ENCODE data around the gene USP32. TPM values are rescaled to one million over a fixed set of nuclear protein-coding genes. Genes with fewer than 3 reads are reported as not detected.

The USP32 gene
- total and polyA plus RNA-seq, 2 donors (not counting 1 experiment from before 2014, with no cell fraction given): 7.7 to 48.8 TPM

DNA sequence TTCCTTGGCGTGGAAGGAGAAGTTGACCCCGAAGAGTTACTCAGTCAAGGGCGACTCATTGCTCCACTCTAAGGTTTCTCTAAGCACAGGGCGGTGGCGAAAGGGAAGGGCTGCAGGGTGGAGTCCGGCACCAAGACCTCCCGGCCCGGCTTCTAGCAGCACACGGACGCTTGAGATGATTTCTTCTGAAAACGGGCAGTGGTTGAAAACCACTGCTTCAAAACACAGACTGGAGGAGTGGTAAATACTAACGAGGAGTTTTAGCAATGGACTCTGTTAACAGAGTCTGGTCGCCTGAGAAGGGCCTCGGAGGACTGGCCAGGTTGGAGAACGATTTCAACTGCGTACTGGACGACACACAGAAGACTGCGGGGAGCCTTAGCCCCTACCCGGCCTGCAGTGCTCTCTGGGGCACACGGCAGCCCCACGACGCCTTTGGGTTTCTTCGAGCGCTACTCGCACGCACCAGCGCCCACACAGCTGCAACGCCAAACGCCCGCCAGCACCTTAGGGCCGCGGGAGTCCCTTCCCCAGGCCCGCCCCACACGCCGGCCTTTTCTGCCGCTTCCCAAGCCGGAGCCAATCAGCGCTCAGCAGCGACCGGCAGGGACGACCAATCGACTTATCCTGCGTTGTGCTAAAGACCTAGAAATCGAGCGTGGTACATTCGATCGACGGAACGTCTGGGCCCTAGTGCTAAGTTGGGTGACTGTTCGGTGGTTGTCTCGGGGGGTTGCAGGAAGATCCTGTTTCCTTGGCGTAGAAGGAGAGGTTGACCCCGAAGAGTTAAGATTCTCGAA lies 256.6 kb downstream of the USP32 start:
- ATAC-seq (ENCODE audit: low read depth): peak; percentile 90
- H3K4me3 ChIP-seq (ENCODE audit: control extremely low read depth in 1 of 5, extremely low read depth in 1 of 5, insufficient read depth in 1 of 5, low read depth in 2 of 5, low read length in 4 of 5): peak overlapping the region; percentile 59 to 85 (median 72)
- POLR2A ChIA-PET: no interaction called here

More for the DNA sequence above, 256.6 kb downstream of the USP32 start:
- Histone ChIP-seq H3K4me2 (replicated peaks; ENCODE audit: low read depth, low read length, poor library complexity, severe bottlenecking) (peak overlapping the region; percentile 91), H3K9me3 (ENCODE audit: control extremely low read depth in 1 of 3, control insufficient read depth in 2 of 3, insufficient read depth in 1 of 3, low read length in 2 of 3) (peaks cover 0 to 26% (median 0%) of the 10 kb centered on the region in 3 donors), H3K9ac (ENCODE audit: low read length) (peak overlapping the region; percentile 69), H3K36me3 (replicated peaks in 1 of 2; ENCODE audit: control extremely low read depth in 1 of 2, control insufficient read depth in 1 of 2, extremely low read depth in 1 of 2, insufficient read depth in 2 of 2, low read length in 1 of 2) (peaks cover 0 to 4% of the 10 kb centered on the region in 2 experiments), H3K79me2 (ENCODE audit: control insufficient read depth, insufficient read depth, low read length) (no peaks in the 10 kb centered on the region), H3K27me3 (replicated peaks in 1 of 4; ENCODE audit: control extremely low read depth in 1 of 4, control insufficient read depth in 3 of 4, insufficient read depth in 4 of 4, low read length in 3 of 4) (peaks cover 0 to 25% (median 14%) of the 10 kb centered on the region in 4 experiments), H3K27ac (ENCODE audit: low read length in 2 of 2) (no peak overlapping the region), H3K4me1 (ENCODE audit: control insufficient read depth in 2 of 2, insufficient read depth in 2 of 2, low read length in 2 of 2) (peaks cover 28 to 36% of the 10 kb centered on the region in 2 donors), H2AFZ (ENCODE audit: insufficient read depth, low read depth, low read length, poor library complexity, severe bottlenecking) (peak overlapping the region; percentile 68), H4K20me1 (ENCODE audit: control insufficient read depth, insufficient read depth, low read length, poor library complexity, severe bottlenecking) (no peaks in the 10 kb centered on the region)
- Mint-ChIP-seq H3K27ac (peak overlapping the region; percentile 85), H3K4me3 (peak overlapping the region; percentile 92), H3K27me3 (peaks cover 6% of the 10 kb centered on the region), H3K4me1 (peaks cover 31% of the 10 kb centered on the region), H3K9me3 (ENCODE audit: insufficient read depth) (no peaks in the 10 kb centered on the region)
- TF ChIP-seq, protein P1, sequence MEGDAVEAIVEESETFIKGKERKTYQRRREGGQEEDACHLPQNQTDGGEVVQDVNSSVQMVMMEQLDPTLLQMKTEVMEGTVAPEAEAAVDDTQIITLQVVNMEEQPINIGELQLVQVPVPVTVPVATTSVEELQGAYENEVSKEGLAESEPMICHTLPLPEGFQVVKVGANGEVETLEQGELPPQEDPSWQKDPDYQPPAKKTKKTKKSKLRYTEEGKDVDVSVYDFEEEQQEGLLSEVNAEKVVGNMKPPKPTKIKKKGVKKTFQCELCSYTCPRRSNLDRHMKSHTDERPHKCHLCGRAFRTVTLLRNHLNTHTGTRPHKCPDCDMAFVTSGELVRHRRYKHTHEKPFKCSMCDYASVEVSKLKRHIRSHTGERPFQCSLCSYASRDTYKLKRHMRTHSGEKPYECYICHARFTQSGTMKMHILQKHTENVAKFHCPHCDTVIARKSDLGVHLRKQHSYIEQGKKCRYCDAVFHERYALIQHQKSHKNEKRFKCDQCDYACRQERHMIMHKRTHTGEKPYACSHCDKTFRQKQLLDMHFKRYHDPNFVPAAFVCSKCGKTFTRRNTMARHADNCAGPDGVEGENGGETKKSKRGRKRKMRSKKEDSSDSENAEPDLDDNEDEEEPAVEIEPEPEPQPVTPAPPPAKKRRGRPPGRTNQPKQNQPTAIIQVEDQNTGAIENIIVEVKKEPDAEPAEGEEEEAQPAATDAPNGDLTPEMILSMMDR (IDR thresholded peaks at IDR 0.05): no peak
- TF ChIP-seq EZH2 (IDR thresholded peaks at IDR 0.05; ENCODE audit: borderline replicate concordance, insufficient read depth, low read depth, low read length, poor library complexity, severe bottlenecking): no peak
- 3% methylated on average over 52 of the region's 54 CpGs for WGBS (ENCODE audit: insufficient coverage)
- intact Hi-C loops (cut with micrococcal nuclease): loop anchor here (10.0 kb wide), 2 partner anchors 51 to 469 kb away; partner anchors contain the start of gene PPM1D
- DNase-seq: peak; percentile 85
- CTCF ChIA-PET: interaction anchor here (0.8 kb wide), 1 partner anchor 286 kb away, joined by 3 read pairs; no protein-coding TSS in a partner anchor

Data from B cell (primary cell).